IPS-15b (cell line): ENCODE measurements around the gene ZNF674.
A peak's percentile ranks its signal among the peaks of the same experiment; 100 is the strongest.

Experiments
- H3K27me3 ChIP-seq: one replicate; pipeline ENCODE4 v1.6.1; 2013; ENCODE audit warnings: low read length; ENCODE audit not compliant: control insufficient read depth, insufficient read depth
- H3K36me3 ChIP-seq: one replicate; pipeline ENCODE4 v1.6.1; 2013; ENCODE audit warnings: low read length; ENCODE audit not compliant: control insufficient read depth, insufficient read depth
- H3K4me1 ChIP-seq: one replicate; pipeline ENCODE4 v1.6.1; 2013; ENCODE audit warnings: mild to moderate bottlenecking, low read length; ENCODE audit not compliant: control insufficient read depth, insufficient read depth
- H3K4me3 ChIP-seq: one replicate; pipeline ENCODE4 v1.5.1; 2013; ENCODE audit warnings: low read depth, low read length
- H3K9ac ChIP-seq: one replicate; pipeline ENCODE4 v1.6.1; 2013; ENCODE audit warnings: low read depth, mild to moderate bottlenecking, low read length
- H3K9me3 ChIP-seq: one replicate; pipeline ENCODE4 v1.6.1; 2013; ENCODE audit warnings: mild to moderate bottlenecking, low read length; ENCODE audit not compliant: control insufficient read depth, insufficient read depth

ZNF674 gene

GRCh38 chrX:46576458-46576857 lies 31.2 kb upstream of the ZNF674 start:
- peaks cover 4% of the 10 kb centered on the region for H3K4me1 ChIP-seq
- H3K9me3 ChIP-seq, result no peaks in the 10 kb centered on the region
- peak overlapping the region; percentile 66 for H3K4me3 ChIP-seq
- H3K9ac ChIP-seq, result no peak overlapping the region
- H3K27me3 ChIP-seq, result no peaks in the 10 kb centered on the region
- H3K36me3 ChIP-seq, result peaks cover 2% of the 10 kb centered on the region

GRCh38 chrX:46575991-46576392 lies 30.8 kb upstream of the ZNF674 start:
- peaks cover 4% of the 10 kb centered on the region for H3K4me1 ChIP-seq
- peaks cover 2% of the 10 kb centered on the region for H3K36me3 ChIP-seq
- H3K4me3 ChIP-seq, result peak overlapping the region; percentile 66
- no peaks in the 10 kb centered on the region for H3K27me3 ChIP-seq
- no peak overlapping the region for H3K9ac ChIP-seq
- no peaks in the 10 kb centered on the region for H3K9me3 ChIP-seq

DNA sequence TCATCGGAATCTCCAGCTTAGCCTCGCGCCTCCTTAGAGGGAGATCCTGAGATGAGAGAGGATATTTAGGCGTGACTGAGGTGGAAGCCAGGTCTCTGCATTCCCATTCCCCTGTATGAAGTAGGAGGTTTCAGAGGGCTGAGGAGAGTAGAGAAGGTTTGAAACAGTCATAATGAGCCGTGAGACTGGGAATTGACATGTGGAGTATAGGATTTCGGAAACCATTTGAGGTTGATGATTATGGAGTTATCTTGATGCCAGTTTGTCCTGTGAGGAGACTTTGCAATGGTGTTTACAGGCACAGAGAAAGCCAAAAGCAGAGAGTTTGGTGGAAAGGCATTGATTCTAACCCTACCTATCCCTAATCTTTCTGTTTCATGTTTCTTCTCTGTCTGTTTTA lies 30.4 kb upstream of the ZNF674 start:
- H3K4me3 ChIP-seq, result peak overlapping the region; percentile 66
- H3K36me3 ChIP-seq, result peaks cover 2% of the 10 kb centered on the region
- H3K27me3 ChIP-seq, result no peaks in the 10 kb centered on the region
- H3K9ac ChIP-seq, result no peak overlapping the region
- peaks cover 4% of the 10 kb centered on the region for H3K4me1 ChIP-seq
- H3K9me3 ChIP-seq, result no peaks in the 10 kb centered on the region

- Histone ChIP-seq H3K9me3 (no peaks in the 10 kb centered on the region), H3K27me3 (no peaks in the 10 kb centered on the region), H3K4me1 (peaks cover 4% of the 10 kb centered on the region), H3K4me3 (peak overlapping the region; percentile 66), H3K9ac (peak overlapping the region; percentile 8), H3K36me3 (peaks cover 2% of the 10 kb centered on the region)
These were observed 29.7 kb upstream of the ZNF674 start for GRCh38 chrX:46574774-46575381.

DNA sequence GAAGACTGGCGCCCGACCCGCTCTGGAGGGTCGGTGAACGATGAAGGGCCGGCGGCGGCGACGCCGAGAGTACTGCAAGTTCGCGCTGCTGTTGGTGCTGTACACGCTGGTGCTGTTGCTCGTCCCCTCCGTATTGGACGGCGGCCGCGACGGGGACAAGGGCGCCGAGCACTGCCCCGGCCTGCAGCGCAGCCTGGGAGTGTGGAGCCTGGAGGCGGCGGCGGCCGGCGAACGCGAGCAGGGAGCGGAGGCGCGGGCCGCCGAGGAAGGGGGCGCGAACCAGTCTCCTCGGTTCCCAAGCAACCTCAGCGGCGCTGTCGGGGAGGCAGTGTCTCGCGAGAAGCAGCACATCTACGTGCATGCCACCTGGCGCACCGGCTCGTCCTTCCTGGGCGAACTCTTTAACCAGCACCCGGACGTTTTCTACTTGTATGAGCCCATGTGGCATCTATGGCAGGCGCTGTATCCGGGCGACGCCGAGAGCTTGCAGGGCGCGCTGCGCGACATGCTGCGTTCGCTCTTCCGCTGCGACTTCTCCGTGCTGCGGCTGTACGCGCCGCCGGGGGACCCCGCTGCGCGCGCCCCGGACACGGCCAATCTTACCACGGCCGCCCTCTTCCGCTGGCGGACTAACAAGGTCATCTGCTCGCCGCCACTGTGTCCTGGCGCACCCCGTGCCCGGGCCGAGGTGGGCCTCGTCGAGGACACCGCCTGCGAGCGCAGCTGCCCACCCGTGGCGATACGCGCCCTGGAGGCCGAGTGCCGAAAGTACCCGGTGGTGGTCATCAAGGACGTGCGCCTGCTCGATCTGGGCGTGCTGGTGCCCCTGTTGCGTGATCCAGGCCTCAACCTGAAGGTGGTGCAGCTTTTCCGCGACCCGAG lies 28.9 kb upstream of the ZNF674 start:
- Histone ChIP-seq H3K36me3 (peaks cover 2% of the 10 kb centered on the region), H3K27me3 (no peaks in the 10 kb centered on the region), H3K4me3 (peak overlapping the region; percentile 66), H3K4me1 (peaks cover 4% of the 10 kb centered on the region), H3K9me3 (no peaks in the 10 kb centered on the region), H3K9ac (peak overlapping the region; percentile 8)

DNA sequence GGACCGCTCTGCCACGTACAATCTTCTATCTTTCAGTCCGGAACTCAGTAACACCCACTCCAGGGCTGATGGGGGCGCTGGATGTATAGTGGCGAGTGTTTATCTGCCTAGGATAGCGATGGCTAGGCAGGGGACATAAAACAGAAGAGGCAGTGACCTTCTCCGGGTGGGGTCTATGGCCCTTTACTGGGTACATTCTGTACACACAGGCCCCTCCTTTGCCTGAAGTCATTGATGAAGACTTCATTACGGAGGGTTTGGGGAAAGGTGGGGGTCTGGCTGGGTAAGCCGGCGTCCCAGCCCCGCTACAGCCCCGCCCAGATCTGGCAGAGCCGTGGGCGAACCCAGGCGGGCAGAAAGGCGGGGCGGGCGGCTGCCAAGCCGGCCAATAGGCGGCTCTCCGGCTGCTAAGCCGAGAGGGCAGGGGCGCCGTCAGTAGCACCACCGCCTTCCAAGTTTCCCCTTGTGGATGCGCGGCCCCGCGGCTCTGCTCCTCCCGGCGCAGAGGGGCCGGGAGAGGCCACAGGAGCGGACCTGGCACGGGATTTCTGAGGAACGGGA lies 28.2 kb upstream of the ZNF674 start, which contains the start of gene CHST7:
TSS of gene CHST7 (plus strand) at position 435 of the 561 bp plus-strand sequence. CDS start 167 bp downstream, outside the sequence.
- Histone ChIP-seq H3K9me3 (no peaks in the 10 kb centered on the region), H3K36me3 (peaks cover 2% of the 10 kb centered on the region), H3K4me1 (peaks cover 4% of the 10 kb centered on the region), H3K4me3 (peak within 1 kb of the TSS; percentile 66), H3K27me3 (no peaks in the 10 kb centered on the region), H3K9ac (peak within 1 kb of the TSS; percentile 8)

- Histone ChIP-seq H3K9ac (no peak overlapping the region), H3K4me1 (peaks cover 4% of the 10 kb centered on the region), H3K4me3 (no peak overlapping the region), H3K27me3 (no peaks in the 10 kb centered on the region), H3K9me3 (no peaks in the 10 kb centered on the region), H3K36me3 (no peaks in the 10 kb centered on the region)
These were observed 27.2 kb upstream of the ZNF674 start for GRCh38 chrX:46572340-46572936.

DNA sequence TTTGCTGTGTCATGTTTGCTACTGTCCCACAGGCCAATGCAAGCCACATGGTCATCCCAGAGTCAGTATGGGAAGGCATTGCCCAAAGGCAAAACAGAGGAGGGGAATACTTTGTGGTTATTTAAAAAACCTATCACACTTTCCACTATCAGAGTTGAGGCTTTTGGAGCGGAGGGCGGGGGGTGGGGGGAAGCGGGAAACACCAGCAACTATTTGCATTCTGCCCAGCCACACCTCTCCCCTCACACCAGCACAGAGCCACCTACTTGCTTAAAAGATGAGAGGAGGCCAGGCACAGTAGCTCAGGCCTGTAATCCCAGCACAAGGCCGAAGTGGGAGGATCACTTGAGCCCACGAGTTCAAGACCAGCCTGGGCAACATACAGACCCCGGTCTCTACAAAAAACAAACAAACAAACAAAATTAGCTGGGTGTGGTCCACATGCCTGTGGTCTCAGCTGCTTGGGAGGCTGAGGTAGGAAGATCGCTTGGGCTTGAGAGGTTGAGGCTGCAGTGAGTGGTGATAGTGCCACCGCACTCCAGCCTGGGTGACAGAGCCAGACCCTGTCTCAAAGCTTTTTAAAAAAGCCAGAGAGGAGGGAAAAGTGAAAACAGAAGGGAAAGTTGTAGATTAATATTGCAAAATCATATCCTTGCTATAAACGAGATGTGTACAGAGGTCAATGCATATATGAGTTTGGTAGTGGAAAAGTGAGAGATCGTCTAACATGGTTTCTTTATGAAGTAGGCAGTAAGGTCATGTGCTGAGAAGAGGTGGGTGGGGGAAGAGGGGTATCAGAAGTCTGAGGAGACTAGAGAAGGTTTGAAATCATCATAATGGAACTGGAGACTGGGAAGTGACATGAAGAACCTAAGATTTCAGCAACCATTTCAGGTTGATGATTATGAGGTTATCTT lies 26.5 kb upstream of the ZNF674 start:
- H3K27me3 ChIP-seq, result no peaks in the 10 kb centered on the region
- no peaks in the 10 kb centered on the region for H3K9me3 ChIP-seq
- H3K4me3 ChIP-seq, result no peak overlapping the region
- peaks cover 4% of the 10 kb centered on the region for H3K4me1 ChIP-seq
- no peaks in the 10 kb centered on the region for H3K36me3 ChIP-seq
- H3K9ac ChIP-seq, result no peak overlapping the region

DNA sequence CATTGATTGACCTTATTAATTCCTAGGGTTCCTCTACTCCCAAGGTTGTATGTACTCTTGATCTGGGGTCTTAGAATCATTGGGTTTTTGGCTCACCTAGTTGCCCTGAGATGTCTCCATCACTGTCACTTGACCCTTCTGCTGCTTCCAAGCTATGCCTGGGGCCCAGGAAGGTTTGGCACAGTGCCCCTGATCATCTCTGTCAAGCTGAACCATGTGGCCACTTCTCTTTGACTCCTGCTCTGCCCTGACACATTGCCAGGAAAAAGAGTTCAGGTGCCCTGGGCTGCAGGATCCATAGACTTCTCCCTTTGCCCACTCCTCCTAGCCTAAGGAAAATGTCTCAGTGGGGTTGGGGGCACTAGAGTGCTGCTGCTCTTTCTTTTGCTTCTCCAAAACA lies 24.4 kb upstream of the ZNF674 start:
- Histone ChIP-seq H3K4me3 (no peak overlapping the region), H3K9me3 (no peaks in the 10 kb centered on the region), H3K27me3 (no peaks in the 10 kb centered on the region), H3K9ac (no peak overlapping the region), H3K4me1 (peaks cover 4% of the 10 kb centered on the region), H3K36me3 (no peaks in the 10 kb centered on the region)

DNA sequence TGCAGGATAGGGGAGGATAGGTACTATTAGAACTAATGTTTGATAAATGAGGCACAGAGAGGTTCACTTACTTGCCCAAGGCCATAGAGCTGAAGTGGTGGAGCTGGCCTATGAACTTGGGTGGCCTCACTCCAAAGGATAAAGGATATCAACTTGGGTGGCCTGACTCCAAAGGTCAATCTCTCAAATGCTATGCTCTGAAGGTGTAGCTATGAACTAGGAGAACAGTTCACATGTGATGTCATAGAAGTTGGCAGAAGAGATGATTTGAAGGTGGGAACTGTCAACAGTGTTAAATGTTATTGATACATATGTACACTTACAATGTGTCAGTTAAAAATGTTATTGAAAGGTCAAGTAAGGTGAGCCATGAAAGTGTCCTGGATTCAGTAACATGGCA lies 22.2 kb upstream of the ZNF674 start:
- H3K27me3 ChIP-seq, result no peaks in the 10 kb centered on the region
- no peak overlapping the region for H3K9ac ChIP-seq
- no peaks in the 10 kb centered on the region for H3K9me3 ChIP-seq
- no peaks in the 10 kb centered on the region for H3K36me3 ChIP-seq
- H3K4me1 ChIP-seq, result peaks cover 4% of the 10 kb centered on the region
- no peak overlapping the region for H3K4me3 ChIP-seq
